ENCODE measurements around the gene CHIT1.

The CHIT1 gene

GRCh38 chr1:203206129-203206687 lies 23.3 kb downstream of the CHIT1 start:
- TF ChIP-seq, protein P1, sequence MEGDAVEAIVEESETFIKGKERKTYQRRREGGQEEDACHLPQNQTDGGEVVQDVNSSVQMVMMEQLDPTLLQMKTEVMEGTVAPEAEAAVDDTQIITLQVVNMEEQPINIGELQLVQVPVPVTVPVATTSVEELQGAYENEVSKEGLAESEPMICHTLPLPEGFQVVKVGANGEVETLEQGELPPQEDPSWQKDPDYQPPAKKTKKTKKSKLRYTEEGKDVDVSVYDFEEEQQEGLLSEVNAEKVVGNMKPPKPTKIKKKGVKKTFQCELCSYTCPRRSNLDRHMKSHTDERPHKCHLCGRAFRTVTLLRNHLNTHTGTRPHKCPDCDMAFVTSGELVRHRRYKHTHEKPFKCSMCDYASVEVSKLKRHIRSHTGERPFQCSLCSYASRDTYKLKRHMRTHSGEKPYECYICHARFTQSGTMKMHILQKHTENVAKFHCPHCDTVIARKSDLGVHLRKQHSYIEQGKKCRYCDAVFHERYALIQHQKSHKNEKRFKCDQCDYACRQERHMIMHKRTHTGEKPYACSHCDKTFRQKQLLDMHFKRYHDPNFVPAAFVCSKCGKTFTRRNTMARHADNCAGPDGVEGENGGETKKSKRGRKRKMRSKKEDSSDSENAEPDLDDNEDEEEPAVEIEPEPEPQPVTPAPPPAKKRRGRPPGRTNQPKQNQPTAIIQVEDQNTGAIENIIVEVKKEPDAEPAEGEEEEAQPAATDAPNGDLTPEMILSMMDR (conservative IDR thresholded peaks at IDR 0.05): no peak
- TF ChIP-seq ZFX (IDR thresholded peaks at IDR 0.05): no peak
- no peak overlapping the region for H3K27ac ChIP-seq

DNA sequence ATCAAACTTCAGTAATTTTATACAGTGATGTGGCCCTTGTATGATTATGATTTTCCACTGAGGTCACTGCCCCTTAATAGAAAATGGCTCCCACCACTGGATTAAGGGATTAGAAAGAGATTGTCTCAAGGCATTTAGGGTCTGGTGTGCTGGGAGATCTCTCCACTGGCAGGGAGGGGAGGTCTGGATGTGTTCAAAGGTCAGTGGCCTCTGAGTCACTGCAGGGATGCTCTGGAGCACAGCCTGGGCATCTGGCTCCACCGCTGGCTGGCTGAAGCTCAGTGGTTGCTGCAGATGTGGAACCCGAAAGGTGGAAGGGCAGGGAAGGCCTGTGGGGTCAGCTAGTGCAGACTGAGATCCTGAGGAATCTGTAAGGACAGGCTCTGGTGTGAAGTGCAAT lies 24.7 kb downstream of the CHIT1 start:
- no peak overlapping the region for H3K27ac ChIP-seq
- TF ChIP-seq ZFX (IDR thresholded peaks at IDR 0.05): no peak
- TF ChIP-seq, protein P1 (conservative IDR thresholded peaks at IDR 0.05): no peak

- no peak overlapping the region for H3K27ac ChIP-seq
- TF ChIP-seq ZFX (IDR thresholded peaks at IDR 0.05): no peak
- TF ChIP-seq, protein P1 (conservative IDR thresholded peaks at IDR 0.05): no peak
These were observed 26.8 kb downstream of the CHIT1 start for GRCh38 chr1:203202431-203203245.

DNA sequence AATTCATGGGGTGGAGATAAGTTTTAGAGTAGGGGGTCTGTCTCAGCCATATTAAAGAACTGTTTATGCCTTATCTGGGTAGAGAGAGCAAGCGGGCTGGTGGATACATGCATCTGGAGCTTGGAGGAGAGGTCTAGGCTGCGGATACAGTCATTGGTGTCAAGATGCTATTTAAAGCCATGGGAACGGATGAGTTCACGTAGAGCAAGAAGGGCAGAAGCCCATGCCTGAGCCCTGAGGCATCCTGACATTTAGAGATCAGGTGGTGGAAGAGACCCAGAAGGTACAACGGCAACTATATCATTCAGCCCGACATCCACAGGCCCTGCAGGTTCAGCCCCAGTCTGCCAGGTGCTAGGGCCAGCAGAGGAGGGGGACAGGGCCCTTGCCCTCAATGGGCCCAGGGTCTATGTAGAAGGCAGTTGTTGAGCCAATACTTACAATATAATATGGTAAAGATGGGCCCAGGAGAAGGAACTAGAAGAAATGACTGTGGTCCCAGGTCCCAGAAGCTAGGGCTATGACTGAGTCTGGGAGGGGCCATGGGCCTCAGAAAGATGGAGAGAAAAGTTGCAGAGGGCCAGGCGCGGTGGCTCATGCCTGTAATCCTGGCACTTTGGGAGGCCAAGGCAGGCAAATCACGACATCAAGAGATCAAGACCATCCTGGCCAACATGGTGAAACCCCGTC lies 27.8 kb downstream of the CHIT1 start:
- TF ChIP-seq, protein P1 (conservative IDR thresholded peaks at IDR 0.05): no peak
- no peak for TF ChIP-seq ZFX (IDR thresholded peaks at IDR 0.05)
- no peak overlapping the region for H3K27ac ChIP-seq

GRCh38 chr1:203200916-203201315 lies 28.6 kb downstream of the CHIT1 start:
- H3K27ac ChIP-seq: no peak overlapping the region
- no peak for TF ChIP-seq ZFX (IDR thresholded peaks at IDR 0.05)
- TF ChIP-seq, protein P1 (conservative IDR thresholded peaks at IDR 0.05): no peak

DNA sequence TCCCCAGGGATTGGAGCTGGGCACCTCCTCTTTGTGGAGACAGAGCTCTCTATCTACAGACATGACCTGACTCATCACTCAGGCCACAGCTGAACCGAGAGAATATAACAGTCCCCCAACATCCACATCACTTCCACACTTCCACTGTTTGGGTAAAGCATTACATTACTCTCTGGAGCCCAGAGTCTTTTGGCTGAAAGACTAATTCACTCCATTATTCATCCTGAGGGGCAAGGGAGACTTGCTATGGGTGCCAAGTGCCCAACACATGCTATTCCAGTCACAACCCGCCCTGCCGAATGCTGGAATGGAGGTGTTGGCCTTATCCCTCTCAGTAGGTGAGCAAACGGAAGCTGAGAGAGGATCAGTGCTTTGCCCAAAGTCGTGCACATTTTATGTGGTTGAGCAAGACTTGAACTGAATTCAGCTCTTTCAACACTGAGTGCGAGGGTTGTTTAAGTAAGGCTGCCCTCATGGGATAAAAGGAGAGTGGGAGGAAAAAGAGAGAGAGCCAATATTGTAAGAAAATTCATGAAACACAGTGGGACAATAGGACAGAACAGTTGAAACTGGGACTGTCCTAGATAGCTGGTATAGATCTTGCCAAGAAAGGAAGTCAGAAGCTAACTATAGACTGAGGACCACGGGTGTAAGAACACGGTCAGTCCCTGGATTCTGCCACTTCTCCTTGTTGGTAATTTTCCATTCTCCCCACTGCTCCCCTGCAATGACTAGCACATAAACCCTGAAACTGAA lies 29.5 kb downstream of the CHIT1 start:
- TF ChIP-seq, protein P1 (conservative IDR thresholded peaks at IDR 0.05): no peak
- TF ChIP-seq ZFX (IDR thresholded peaks at IDR 0.05): no peak
- H3K27ac ChIP-seq: no peak overlapping the region

Measured in C4-2B (cell line).